H1 (cell line): Measurements from ENCODE around the gene DYRK1A. TPM values are rescaled to one million over a fixed set of nuclear protein-coding genes. Genes with fewer than 3 reads are reported as not detected.

ENCODE experiments used
- CBX5 ChIP-seq: fragments of 300-800, 300-1000 bp; sonication (generic); IDR thresholded peaks from 2 replicates; pipeline ENCODE4 v1.7.1; 2016; ENCODE audit warnings: antibody characterized with exemption, low read length, low read depth
- EZH2 ChIP-seq: fragments of 200-600 bp; sonication (generic); IDR thresholded peaks from 2 replicates; pipeline ENCODE4 v1.7.1; 2012; ENCODE audit warnings: low read depth, mild to moderate bottlenecking, moderate library complexity, low read length, inconsistent platforms; ENCODE audit not compliant: severe bottlenecking
- HDAC6 ChIP-seq: IDR thresholded peaks from one replicate; pipeline ENCODE4 v1.7.1; 2012; ENCODE audit warnings: low read depth, mild to moderate bottlenecking, inconsistent platforms, low read length, moderate library complexity
- NRF1 ChIP-seq: IDR thresholded peaks from 2 replicates; pipeline ENCODE4 v1.6.1; 2011; ENCODE audit warnings: mild to moderate bottlenecking, low read depth, low read length, improper control_type of control experiment
- polyA plus RNA-seq, 7 experiments: library from polyadenylated mRNA; depleted of rRNA in 3 of 7; stranded (reverse) in 5 of 7; unstranded in 2 of 7; fragments of >200 nt in 5 of 7; fragments of 200-250 nt in 2 of 7; gene quantifications; 1 replicate in 5 of 7; 2 replicates in 1 of 7; 4 replicates in 1 of 7; pipeline versions ENCODE4 v1.2.1 to v1.2.3, GENCODE V29; 2011 to 2013; ENCODE audit warnings: missing spikeins in 2 of 7, mixed read lengths in 2 of 7
- total RNA-seq: library from RNA; stranded (reverse); fragmentation: NEBNext Ultra II Directional; extraction: Animal tissue kit (Norgen Biotek cat#: 25700); gene quantifications from 2 replicates; pipeline ENCODE4 v1.2.1, GENCODE V29; 2021
- TF ChIP-seq, protein P1 (sequence below): fragments of 300-600 bp; sonication (generic); IDR thresholded peaks from 2 replicates; pipeline ENCODE4 v1.7.1; 2012; ENCODE audit warnings: low read length, moderate library complexity, mild to moderate bottlenecking, inconsistent platforms; ENCODE audit not compliant: insufficient replicate concordance
- TF ChIP-seq, protein P2 (sequence below): IDR thresholded peaks from 2 replicates; pipeline ENCODE4 v1.6.1; 2011; ENCODE audit warnings: low read depth, mild to moderate bottlenecking, low read length; ENCODE audit not compliant: insufficient read depth
- TF ChIP-seq, protein P3 (sequence below), 3 experiments: IDR thresholded peaks; 1 replicate in 2 of 3; 2 replicates in 1 of 3; pipeline versions ENCODE4 v1.5.1 to v1.6.1; 2011; ENCODE audit warnings: low read length in 3 of 3, mild to moderate bottlenecking in 3 of 3, inconsistent platforms in 2 of 3, low read depth in 1 of 3, moderate library complexity in 1 of 3; ENCODE audit not compliant: insufficient read depth in 1 of 3; ENCODE audit errors: control extremely low read depth in 1 of 3

DYRK1A gene
- total and polyA plus RNA-seq, 2 of the 8 experiments (the other 6 are each of a cell fraction or from before 2014, with no cell fraction given) = 61.1 to 62.2 TPM

DNA sequence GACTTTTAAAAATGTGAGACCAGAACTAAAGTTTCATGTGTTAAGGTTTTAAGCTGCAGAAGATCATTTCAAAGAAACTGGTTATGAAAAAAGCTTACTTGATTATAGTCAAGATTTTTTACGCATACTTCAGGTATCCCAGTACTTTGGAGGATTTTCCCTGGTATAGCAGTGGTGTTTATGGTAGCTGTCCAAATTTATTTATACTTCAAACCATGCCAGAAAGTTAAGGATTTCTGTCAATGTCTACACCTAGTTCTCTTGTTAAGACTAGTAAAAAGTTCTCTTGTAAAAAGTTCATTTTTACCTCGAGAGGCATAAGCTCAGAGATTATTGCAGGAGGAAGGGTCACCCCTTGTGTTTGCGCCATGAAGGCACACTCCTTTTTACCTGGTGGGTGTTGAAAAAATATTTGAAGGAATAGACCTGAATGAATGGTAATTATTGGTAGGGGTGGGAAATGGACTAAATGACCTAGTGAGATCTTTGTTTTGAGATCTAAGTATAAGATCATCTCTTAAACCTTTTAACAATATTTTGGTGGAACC lies 2.8 kb downstream of the DYRK1A start (continued):
- TF ChIP-seq, protein P1, sequence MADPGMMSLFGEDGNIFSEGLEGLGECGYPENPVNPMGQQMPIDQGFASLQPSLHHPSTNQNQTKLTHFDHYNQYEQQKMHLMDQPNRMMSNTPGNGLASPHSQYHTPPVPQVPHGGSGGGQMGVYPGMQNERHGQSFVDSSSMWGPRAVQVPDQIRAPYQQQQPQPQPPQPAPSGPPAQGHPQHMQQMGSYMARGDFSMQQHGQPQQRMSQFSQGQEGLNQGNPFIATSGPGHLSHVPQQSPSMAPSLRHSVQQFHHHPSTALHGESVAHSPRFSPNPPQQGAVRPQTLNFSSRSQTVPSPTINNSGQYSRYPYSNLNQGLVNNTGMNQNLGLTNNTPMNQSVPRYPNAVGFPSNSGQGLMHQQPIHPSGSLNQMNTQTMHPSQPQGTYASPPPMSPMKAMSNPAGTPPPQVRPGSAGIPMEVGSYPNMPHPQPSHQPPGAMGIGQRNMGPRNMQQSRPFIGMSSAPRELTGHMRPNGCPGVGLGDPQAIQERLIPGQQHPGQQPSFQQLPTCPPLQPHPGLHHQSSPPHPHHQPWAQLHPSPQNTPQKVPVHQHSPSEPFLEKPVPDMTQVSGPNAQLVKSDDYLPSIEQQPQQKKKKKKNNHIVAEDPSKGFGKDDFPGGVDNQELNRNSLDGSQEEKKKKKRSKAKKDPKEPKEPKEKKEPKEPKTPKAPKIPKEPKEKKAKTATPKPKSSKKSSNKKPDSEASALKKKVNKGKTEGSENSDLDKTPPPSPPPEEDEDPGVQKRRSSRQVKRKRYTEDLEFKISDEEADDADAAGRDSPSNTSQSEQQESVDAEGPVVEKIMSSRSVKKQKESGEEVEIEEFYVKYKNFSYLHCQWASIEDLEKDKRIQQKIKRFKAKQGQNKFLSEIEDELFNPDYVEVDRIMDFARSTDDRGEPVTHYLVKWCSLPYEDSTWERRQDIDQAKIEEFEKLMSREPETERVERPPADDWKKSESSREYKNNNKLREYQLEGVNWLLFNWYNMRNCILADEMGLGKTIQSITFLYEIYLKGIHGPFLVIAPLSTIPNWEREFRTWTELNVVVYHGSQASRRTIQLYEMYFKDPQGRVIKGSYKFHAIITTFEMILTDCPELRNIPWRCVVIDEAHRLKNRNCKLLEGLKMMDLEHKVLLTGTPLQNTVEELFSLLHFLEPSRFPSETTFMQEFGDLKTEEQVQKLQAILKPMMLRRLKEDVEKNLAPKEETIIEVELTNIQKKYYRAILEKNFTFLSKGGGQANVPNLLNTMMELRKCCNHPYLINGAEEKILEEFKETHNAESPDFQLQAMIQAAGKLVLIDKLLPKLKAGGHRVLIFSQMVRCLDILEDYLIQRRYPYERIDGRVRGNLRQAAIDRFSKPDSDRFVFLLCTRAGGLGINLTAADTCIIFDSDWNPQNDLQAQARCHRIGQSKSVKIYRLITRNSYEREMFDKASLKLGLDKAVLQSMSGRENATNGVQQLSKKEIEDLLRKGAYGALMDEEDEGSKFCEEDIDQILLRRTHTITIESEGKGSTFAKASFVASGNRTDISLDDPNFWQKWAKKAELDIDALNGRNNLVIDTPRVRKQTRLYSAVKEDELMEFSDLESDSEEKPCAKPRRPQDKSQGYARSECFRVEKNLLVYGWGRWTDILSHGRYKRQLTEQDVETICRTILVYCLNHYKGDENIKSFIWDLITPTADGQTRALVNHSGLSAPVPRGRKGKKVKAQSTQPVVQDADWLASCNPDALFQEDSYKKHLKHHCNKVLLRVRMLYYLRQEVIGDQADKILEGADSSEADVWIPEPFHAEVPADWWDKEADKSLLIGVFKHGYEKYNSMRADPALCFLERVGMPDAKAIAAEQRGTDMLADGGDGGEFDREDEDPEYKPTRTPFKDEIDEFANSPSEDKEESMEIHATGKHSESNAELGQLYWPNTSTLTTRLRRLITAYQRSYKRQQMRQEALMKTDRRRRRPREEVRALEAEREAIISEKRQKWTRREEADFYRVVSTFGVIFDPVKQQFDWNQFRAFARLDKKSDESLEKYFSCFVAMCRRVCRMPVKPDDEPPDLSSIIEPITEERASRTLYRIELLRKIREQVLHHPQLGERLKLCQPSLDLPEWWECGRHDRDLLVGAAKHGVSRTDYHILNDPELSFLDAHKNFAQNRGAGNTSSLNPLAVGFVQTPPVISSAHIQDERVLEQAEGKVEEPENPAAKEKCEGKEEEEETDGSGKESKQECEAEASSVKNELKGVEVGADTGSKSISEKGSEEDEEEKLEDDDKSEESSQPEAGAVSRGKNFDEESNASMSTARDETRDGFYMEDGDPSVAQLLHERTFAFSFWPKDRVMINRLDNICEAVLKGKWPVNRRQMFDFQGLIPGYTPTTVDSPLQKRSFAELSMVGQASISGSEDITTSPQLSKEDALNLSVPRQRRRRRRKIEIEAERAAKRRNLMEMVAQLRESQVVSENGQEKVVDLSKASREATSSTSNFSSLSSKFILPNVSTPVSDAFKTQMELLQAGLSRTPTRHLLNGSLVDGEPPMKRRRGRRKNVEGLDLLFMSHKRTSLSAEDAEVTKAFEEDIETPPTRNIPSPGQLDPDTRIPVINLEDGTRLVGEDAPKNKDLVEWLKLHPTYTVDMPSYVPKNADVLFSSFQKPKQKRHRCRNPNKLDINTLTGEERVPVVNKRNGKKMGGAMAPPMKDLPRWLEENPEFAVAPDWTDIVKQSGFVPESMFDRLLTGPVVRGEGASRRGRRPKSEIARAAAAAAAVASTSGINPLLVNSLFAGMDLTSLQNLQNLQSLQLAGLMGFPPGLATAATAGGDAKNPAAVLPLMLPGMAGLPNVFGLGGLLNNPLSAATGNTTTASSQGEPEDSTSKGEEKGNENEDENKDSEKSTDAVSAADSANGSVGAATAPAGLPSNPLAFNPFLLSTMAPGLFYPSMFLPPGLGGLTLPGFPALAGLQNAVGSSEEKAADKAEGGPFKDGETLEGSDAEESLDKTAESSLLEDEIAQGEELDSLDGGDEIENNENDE = no peak
- TF ChIP-seq CBX5 (no peak), HDAC6 (no peak), EZH2 (no peak), NRF1 (no peak)
- TF ChIP-seq, protein P2, sequence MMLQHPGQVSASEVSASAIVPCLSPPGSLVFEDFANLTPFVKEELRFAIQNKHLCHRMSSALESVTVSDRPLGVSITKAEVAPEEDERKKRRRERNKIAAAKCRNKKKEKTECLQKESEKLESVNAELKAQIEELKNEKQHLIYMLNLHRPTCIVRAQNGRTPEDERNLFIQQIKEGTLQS = no peak
- TF ChIP-seq, protein P3, sequence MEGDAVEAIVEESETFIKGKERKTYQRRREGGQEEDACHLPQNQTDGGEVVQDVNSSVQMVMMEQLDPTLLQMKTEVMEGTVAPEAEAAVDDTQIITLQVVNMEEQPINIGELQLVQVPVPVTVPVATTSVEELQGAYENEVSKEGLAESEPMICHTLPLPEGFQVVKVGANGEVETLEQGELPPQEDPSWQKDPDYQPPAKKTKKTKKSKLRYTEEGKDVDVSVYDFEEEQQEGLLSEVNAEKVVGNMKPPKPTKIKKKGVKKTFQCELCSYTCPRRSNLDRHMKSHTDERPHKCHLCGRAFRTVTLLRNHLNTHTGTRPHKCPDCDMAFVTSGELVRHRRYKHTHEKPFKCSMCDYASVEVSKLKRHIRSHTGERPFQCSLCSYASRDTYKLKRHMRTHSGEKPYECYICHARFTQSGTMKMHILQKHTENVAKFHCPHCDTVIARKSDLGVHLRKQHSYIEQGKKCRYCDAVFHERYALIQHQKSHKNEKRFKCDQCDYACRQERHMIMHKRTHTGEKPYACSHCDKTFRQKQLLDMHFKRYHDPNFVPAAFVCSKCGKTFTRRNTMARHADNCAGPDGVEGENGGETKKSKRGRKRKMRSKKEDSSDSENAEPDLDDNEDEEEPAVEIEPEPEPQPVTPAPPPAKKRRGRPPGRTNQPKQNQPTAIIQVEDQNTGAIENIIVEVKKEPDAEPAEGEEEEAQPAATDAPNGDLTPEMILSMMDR (IDR thresholded peaks at IDR 0.05; ENCODE audit: control extremely low read depth in 1 of 3, insufficient read depth in 1 of 3, low read depth in 1 of 3, low read length in 3 of 3) = no peak
